AG09319 (cell line): ENCODE data around the gene TRABD2B.

ENCODE experiments used
- DNase-seq: peaks from one replicate; pipeline ENCODE4 v3.0.0-alpha.2; 2010; ENCODE audit warnings: low read depth; ENCODE audit errors: extremely low read depth
- TF ChIP-seq, protein P1 (sequence below): IDR thresholded peaks from 2 replicates; pipeline ENCODE4 v1.5.1; 2011; ENCODE audit warnings: low read depth, mild to moderate bottlenecking, inconsistent platforms, low read length, moderate library complexity

Gene TRABD2B

DNA sequence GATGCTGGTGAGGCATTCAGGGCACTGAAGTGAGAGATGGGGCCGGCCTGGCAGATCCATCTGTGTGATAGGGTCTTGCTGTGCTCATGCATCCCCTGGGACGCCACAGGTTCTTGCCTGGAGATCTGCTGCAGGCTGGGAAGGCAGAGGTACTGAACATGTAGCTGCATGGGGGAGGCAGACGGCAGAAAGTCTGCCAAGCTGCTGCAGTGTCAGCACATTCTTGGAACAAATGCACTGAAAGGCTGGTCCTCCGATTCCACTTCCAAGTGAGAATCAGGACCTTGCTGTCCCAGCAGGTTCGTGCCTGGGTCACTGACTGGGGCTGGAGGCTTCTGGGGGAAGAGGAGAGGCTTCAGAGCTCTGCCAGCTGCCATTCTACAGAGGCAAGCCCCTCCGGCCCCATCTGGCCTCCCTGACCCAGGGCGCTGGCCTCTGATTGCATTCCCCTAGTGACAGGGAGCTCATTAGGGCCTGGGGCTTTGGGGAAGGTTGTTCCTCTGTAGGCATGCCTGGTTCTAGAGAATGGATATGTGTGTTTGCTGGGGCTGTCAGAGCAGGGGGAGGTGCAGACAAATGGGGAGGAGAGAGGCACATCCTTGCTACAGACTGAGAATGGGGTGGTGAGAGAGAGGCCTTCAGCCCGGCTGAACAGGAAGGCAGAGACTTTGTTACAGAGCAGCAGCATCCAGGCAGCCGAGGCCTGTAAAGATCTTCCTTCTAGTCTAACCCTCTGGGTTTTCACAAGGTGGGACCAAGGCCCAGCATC is 174.0 kb downstream of the TRABD2B start:
- DNase-seq = no peak
- TF ChIP-seq, protein P1, sequence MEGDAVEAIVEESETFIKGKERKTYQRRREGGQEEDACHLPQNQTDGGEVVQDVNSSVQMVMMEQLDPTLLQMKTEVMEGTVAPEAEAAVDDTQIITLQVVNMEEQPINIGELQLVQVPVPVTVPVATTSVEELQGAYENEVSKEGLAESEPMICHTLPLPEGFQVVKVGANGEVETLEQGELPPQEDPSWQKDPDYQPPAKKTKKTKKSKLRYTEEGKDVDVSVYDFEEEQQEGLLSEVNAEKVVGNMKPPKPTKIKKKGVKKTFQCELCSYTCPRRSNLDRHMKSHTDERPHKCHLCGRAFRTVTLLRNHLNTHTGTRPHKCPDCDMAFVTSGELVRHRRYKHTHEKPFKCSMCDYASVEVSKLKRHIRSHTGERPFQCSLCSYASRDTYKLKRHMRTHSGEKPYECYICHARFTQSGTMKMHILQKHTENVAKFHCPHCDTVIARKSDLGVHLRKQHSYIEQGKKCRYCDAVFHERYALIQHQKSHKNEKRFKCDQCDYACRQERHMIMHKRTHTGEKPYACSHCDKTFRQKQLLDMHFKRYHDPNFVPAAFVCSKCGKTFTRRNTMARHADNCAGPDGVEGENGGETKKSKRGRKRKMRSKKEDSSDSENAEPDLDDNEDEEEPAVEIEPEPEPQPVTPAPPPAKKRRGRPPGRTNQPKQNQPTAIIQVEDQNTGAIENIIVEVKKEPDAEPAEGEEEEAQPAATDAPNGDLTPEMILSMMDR = no peak

DNA sequence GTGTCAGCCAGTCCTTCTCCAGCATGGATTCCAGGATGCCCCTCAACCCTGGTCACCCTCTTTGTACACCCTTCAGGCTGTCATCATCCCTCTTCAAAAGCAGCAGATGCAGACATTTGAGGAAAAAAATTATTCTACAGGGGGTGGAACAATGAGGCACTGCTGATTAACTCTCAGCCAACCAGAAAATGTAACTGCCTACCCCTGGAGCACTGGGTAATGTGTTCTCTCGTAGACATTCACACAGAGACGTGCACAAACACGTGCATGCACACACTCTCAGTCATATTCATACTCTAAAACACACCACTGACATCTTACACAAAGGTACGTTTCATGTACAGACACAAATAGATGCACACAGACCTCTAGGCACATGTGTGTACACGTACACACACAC is 175.4 kb downstream of the TRABD2B start:
- TF ChIP-seq, protein P1 = no peak
- no peak for DNase-seq

DNA sequence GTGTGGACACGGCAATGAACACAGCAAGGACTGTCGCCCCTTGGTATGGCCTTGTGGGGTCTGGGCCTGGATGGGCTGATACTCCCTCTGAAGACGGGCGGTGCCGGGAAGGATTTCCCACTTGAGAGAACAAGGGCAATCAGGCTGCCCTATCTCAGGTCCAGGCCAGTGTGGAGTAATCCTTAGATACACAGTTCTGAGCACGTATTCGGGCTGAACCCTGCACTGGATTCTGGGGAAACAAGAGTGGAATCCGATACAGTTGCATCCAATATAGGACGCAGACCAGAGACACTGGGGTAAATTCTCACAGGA is 177.7 kb downstream of the TRABD2B start:
- no peak for DNase-seq
- TF ChIP-seq, protein P1 = no peak

DNA sequence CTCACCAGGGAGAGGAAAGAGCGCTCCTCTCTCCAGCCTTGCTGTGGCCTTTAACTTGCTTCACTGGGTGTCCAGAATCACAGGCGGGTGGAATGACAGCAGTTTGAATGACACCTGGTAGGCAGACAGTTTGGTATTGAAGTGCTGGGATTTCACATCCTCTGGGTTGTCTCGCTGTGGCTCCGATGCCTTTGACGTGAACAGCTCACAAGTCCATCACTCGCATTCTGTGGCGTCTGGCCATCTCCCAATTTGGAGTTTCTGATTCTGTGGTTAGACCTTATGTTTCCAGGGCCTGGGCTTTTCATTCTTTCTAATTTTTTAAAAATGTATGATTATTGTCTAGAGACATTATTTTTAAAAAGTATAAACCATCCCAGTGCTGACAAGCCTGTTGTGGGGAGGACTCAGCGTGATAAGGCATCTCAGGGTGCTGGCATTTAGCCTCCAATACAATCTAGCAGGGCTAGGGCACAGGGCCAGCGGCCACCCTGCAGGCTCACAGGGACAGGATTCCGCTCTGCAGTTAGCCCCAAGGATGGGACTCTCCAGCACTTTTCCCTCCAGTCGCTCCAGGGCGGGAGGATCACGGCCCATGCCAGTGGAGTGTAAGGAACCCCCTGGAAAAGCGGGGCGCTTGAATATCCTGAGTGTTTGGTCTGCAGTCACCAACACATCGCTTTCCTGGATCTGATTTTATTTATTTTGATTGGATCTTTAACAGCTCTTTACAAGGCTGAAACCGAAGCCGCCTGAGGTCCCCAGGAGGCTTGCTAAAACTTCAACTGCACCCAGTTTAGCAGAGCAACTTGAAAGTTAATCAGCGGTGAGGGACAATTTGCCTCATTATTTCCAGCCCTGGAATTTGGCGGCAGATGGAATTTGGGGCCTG is 178.3 kb downstream of the TRABD2B start:
- no peak for DNase-seq
- TF ChIP-seq, protein P1 = no peak

DNA sequence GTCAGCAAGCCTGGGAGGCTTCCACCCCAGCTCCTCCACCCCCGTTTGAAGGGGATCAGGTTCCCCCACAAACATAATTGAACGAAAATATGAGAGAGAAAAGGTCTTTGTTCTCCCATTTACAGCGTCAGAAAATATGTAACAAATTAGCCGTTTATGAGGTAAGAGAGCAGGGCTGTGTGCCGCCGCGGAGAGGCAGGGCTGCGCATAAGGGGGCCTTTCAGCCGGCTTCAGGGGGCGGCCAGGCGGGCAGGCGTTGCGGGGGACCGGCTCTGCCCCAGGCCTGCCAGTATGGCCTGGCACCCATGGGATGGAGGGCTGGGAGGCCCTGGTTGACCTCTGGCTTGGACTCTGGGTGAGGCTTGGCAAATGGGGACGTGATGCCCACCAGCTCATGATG is 179.3 kb downstream of the TRABD2B start:
- TF ChIP-seq, protein P1 = no peak
- DNase-seq = no peak

DNA sequence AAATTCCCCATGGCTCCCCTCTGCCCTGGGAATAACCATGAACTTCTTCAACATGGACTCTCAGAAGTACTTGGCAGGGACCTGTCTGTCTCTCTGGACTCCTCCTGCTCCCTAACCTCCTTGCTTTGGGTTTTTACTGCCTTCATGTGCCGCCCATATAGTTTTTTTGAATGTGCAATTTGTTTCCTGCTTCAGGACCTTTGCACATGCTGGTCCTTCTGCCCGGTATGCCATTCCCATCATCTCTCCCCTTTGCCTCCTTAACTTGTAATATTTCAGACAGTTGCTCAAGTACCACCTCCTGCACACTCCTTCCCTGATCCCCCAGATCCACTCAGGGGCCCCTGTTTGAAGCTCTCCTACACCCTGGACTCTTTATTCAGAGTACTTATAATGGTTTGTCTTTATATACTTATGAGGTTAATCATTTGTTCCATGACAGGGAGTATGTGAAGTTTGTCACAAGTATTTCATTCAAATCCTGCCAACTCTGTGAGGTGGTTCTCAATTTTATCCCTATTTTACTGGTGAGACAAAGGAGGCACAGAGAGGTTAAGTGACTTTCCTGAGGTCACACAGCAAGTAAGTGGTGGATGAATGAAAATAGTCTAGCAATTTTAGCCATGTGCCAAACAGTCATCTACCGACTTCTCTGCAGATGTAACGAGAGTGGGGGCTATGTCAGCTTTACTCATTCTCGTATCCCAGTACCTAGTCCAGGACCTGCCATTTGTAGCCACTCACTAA is 180.7 kb downstream of the TRABD2B start:
- no peak for DNase-seq
- TF ChIP-seq, protein P1 = no peak
